NCI-H128 (cell line): ENCODE results near the gene TBKBP1.
"Not testable (repeated sequence)": the region's sequence is repeated elsewhere in the genome, so short reads cannot be mapped to it uniquely, and the experiment has no call there.

Experiments
- DNase-seq: peaks from one replicate; lab custom pipeline; 2025; ENCODE audit not compliant: unreplicated experiment; lab: John Stamatoyannopoulos, UW

The TBKBP1 gene

DNA sequence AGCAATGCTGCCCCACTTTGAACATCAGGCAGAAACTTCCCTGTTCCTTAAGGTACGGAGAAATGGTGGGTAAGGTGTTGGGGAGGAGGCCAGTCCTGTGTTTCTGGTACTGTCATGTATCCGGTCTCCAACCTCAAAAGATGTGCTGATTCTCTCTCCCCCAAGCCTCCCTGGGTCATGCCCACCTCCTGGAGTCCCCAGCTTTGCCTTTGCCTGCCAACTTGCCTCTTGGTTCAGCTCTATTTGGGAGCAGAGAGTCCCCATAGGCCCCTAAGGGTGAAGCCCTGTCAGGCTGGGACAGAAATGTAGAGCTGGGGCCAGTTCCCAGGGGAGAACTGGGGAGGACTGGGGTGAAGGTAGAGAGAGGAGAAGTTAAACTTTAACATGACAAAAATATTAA lies 37.4 kb downstream of the TBKBP1 start:
- no peak for DNase-seq

DNA sequence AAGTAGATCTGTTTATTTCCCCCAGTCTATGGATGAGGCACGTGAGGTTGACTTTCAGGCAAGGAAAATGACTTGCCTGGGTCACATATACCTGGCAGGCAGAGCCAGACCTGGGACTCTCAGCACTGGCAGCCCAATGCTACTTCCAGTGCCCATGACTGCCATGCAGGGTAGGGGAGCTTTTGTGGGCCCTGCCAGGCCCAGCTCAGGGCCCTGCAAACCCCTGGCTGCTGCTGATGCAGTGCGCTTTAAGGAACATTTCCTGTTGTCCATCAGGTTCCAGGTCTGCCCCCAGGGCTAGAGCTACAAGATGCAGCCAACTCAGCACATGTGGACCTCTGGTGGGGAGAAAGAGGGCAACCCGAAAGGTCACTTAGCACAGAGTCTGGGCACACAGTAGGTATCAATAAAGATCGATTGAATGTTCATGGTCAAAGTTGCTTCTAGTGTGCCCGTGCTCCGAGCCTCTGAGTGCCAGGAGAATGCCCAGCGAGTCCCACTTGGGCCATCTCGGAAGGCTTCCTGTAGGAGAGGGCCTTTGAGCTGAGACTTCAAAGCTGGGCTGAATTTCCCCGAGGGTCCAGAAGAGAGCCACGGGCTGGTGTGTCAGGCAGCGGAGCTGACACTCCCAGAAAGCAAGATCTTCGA lies 38.6 kb downstream of the TBKBP1 start:
- DNase-seq = no peak

DNA sequence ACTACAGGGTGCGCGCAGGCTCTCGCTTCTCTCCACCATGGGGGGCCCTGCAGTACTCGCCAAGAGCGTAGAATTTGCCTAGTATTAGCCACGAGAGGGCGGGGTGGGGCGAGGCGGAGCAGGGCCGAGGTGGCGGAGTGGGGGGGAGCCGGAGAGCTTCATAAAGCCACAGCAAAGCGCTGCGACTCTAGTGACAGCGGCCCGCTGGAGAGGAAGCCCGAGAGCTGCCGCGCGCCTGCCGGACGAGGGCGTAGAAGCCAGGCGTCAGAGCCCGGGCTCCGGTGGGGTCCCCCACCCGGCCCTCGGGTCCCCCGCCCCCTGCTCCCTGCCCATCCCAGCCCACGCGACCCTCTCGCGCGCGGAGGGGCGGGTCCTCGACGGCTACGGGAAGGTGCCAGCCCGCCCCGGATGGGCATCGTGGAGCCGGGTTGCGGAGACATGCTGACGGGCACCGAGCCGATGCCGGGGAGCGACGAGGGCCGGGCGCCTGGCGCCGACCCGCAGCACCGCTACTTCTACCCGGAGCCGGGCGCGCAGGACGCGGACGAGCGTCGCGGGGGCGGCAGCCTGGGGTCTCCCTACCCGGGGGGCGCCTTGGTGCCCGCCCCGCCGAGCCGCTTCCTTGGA lies 39.2 kb downstream of the TBKBP1 start, which contains the start of gene TBX21:
TSS of gene TBX21 (plus strand) at position 190 of the 627 bp plus-strand sequence. CDS start at position 409, 219 bp downstream.
- DNase-seq = no peak

DNA sequence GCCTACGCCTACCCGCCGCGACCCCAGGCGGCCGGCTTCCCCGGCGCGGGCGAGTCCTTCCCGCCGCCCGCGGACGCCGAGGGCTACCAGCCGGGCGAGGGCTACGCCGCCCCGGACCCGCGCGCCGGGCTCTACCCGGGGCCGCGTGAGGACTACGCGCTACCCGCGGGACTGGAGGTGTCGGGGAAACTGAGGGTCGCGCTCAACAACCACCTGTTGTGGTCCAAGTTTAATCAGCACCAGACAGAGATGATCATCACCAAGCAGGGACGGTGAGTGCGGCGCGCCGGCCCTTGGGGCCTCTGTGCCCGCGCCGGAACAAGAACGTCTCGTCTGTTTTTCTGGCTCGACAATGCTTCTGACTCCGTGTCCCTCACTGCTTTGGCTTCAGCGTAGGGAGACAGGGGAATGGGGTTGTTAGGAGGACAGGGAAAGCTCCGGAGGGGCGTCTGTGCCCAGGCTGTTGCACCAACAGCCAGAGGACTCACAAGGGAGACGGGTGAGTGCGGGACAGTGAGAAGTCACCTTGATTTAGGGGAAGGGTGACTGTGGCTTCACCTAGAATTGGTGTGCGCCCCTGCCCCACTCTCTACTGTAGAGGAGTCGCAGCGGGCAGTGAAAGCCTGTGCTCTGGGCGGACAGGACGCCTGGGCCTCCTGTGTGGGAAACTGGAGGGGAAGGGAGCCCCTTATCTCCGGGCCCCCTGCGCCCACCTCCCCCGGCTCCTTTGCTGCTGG lies 39.9 kb downstream of the TBKBP1 start:
- no peak for DNase-seq

DNA sequence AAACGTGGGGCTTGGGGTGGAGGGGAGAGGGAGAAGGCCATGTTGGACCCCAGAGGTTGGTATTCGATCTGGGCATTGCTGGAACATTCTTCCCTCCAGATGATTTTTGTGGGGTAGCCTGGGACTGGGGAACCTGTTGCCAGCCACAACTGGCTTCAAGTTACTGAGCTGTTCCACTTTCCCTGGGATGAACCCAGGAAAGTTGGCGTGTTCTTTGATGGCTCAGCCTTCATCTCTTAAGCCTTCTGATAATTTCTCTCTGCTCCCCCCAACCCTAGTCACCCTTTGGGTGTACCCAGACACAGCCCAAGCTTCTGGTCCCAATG lies 41.1 kb downstream of the TBKBP1 start:
- DNase-seq = no peak

DNA sequence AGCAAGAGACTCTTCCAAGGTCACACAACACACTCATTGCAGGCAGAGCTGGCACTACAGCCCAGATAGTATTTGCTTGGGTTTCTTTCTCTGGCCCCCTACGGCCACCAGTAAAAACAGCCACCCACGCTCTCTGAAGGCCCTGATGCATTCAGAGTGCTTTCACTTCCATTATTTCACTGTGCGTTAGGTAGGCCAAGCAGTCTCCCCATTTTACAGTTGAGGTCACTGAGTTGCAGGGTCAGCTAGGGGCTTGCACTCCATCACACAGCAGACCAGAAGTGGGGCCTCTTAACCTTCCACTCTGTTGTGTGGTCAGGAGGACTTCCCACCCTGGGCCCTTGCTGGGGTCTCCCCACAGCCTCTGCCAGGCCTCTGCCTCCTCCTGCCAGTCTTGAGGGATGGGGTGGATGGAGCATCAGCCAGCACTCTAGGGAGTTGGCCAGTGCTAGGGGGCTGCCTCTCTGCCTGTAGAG lies 41.6 kb downstream of the TBKBP1 start:
- no peak for DNase-seq

DNA sequence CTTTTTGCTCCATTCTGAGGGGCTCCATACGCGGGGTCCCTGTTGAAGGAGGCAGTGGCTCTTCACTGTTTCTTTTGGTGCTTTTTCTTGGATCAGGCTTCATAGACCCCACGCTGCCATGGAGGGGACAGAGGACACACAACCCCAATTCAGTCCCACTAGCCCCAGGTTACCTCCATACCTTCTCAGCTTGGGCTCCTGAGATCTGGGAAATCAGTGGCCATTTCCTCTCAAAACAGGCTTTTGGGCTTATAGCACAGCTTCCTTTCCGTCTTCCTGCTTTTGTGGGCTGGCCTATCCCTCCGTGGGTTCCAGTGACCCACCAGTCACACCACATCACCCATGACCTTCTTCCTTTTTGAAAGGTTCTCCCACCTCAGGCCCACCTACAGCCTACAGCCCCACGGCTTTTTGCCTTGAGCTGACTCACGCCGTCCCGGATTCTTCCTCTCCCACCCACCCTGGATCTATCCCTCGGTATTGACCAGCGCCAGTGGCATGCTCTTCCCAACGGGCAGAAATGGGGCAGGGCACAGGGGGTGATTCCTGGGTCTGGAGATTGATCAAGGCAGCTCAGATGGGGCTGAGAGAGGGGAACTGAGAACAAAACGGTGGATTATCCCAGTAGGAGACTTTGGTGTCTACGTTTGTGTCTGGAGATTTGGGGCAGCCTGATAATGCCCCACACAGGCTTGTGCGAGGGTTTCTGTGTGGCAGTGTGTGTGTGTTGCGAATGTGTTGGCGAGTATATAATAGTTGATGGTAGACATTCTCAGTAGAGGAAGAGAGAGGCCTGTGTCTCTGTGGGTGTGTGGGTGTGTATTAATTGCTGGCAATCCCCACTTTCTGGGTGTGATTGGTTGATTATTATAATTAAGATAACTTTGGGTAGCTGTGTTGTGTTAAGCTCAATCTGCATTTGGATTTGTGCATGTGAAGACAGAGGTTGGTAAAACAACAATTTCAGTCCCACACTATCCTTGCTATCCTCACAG lies 42.8 kb downstream of the TBKBP1 start:
- DNase-seq = no peak

DNA sequence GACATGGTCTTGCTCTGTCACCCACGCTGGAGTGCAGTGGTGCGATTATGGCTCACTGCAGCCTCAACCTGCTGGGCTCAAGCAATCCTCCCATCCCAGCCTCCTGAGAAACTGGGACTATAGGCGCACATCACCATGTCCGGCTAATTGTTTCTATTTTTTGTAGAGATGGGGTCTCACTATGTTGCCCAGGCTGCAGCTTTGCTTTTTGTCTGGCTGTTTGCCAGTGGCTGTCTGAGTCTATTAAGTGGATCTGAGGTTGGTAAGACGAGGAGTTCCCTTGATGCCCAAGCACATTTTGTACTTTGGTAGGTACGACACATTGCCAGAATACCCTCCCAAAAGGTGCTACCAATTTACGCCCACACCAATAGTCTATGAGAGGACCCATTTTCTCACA lies 44.2 kb downstream of the TBKBP1 start:
- DNase-seq = no peak

DNA sequence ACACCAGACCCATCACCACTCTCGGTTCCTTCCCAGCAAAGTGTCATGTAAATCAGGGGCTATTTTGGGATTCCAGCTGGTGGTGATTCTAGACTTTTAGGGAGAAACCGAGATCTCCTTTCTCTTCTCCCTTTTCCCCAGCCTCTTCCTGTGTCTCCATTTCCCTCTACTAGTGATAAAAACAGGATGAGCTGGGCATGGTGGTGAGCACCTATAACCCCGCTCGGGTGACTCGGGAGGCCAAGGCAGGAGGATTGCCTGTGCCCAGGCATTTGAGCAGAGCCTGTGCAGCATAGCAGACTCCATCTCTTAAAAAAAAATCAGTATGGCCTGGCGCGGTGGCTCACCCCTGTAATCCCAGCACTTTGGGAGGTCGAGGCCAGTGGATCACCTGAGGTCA lies 45.2 kb downstream of the TBKBP1 start:
- no peak for DNase-seq

DNA sequence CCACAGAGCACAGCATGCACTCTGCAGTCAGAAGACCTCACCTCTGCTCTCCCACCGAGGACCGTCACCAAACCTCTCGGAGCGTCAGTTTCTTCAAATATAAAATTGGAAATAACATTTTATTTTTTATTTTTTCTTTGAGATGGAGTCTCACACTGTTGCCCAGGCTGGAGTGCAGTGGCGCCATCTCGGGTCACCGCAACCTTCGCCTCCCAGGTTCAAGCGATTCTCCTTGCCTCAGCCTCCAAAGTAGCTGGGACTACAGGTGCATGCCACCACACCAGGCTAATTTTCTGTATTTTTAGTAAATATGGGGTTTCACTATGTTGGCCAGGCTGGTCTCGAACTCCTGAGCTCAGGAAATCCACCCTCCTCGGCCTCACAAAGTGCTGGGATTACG lies 46.0 kb downstream of the TBKBP1 start:
- not testable (repeated sequence) for DNase-seq

DNA sequence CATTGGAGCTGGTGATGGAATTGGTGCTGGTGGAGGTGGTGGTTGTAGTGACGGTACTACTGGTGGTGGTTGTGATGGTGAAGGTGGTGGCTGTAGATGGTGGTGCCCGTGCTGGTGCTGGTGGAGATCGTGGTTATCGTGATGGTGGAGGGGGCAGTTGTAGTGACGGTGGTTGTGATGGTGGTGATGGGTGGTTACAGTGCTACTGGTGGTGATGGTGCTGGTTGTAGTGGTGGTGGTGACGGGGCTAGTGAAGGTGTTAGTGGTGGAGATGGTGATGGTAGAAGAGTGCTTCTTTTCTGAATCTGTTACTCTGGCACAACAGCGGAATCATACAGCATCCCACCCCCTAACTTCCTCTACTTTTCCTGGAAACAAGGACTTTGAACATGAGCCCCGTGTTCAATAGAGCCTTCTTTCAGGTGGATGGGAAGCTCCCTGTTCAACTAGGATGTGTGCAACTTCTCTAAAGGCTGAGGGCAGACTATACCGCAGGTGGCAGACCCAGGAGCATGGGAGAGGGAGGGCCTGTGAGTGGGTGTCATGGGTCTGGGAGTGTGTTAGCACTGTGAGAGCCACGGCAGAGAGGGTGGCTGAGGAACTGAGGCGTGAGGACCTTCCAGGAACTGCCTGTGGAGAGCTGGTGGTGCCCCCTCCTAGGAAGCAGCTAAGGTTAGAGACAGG lies 47.3 kb downstream of the TBKBP1 start:
- DNase-seq = no peak

DNA sequence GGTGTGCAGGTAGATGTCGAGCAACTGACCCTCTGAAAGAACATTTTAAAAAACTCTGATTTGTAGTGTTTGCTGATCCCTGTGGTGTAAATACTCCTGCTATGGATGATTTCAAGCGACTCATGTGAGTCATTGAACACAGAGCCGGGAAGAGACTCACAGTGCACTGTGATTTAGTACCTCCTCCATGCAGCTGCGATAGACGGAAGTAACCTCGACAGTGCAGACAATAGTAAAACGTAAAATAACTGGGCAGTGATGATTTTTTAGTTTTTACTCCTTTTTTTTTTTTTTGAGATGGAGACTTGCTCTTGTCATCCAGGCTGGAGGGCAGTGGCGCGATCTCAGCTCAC lies 47.8 kb downstream of the TBKBP1 start:
- no peak for DNase-seq

DNA sequence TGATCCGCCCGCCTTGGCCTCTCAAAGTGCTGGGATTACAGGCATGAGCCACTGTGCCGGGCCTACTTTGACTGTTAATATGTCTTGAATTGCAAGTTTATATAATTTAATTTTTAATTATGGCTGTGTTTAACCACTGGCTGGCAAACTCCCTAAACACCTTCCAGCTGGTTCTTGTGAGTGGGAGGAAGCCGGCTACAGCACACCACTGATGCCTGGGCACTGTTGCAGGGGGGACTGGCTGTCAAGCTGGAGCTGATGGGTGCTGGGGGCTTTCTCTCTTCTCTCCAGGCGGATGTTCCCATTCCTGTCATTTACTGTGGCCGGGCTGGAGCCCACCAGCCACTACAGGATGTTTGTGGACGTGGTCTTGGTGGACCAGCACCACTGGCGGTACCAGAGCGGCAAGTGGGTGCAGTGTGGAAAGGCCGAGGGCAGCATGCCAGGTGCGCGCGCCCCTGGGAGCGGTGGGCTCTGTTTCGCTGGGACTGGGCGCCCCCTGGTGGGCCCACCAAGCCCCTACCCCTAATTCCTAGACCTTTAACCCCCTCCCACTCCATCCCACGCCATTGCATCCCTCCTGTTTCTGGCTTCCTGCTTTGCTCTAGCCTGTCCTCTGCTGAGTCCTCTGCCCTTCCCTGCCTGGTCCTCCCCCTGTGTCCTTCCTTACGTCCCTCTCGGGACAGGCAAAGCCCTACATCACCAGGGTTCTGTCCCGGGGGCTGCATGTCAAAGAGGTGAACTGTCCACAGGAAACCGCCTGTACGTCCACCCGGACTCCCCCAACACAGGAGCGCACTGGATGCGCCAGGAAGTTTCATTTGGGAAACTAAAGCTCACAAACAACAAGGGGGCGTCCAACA lies 48.6 kb downstream of the TBKBP1 start:
- no peak for DNase-seq

DNA sequence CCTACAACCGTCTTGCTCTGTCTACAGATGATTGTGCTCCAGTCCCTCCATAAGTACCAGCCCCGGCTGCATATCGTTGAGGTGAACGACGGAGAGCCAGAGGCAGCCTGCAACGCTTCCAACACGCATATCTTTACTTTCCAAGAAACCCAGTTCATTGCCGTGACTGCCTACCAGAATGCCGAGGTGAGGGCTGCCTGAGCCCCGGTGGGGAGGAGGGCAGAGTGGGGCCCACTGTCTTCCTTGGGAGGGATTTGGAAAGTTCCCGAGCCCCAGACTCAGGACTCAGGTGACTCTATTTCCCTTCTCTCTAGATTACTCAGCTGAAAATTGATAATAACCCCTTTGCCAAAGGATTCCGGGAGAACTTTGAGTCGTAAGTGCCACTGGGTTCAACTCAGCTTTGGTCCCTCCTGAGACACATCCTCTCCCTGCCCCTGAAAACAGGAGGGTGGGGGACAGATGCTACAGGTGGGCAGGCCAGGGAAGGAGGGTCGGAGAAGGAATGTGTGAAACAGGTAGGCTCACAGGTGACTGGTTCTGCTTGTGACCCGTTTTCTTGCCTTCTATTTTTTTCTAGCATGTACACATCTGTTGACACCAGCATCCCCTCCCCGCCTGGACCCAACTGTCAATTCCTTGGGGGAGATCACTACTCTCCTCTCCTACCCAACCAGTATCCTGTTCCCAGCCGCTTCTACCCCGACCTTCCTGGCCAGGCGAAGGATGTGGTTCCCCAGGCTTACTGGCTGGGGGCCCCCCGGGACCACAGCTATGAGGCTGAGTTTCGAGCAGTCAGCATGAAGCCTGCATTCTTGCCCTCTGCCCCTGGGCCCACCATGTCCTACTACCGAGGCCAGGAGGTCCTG lies 50.4 kb downstream of the TBKBP1 start:
- DNase-seq = no peak

DNA sequence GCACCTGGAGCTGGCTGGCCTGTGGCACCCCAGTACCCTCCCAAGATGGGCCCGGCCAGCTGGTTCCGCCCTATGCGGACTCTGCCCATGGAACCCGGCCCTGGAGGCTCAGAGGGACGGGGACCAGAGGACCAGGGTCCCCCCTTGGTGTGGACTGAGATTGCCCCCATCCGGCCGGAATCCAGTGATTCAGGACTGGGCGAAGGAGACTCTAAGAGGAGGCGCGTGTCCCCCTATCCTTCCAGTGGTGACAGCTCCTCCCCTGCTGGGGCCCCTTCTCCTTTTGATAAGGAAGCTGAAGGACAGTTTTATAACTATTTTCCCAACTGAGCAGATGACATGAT lies 51.0 kb downstream of the TBKBP1 start:
- DNase-seq = no peak

DNA sequence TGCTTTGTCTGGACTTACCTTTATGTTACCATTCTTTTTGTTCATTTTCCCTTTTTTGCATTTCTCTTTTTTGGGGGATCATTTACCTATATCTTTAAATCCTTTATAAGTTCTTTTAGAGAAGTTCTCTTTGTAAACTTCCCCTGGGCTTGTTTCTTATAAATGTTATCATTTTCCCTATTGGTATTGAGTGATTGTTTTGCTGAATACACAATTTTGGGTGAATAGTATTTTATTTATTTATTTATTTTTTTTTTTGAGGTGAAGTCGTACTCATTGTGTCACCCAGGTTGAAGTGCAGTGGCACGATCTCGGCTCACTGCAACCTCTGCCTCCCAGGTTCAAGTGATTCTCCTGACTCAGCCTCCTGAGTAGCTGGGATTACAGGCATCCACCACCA lies 57.5 kb downstream of the TBKBP1 start:
- DNase-seq = no peak

DNA sequence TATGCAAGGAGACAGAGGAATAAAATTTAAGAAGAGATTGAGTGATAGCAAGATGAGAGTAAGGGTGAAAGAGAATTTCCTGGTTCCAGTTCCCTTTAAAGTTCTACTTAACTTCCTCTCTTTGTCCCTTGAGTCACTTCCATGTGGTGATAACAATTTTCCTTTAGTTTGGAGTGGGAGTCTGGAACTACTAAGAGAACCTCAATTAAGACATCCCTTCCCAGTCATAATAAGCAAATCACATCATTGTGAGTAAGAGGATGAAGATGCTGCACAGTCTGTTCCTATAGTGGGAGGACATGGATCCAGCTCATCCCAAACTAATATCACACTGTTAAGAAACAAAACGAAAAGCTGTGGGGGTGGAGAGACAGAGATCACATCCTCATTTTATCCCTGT lies 63.4 kb downstream of the TBKBP1 start:
- DNase-seq = no peak

DNA sequence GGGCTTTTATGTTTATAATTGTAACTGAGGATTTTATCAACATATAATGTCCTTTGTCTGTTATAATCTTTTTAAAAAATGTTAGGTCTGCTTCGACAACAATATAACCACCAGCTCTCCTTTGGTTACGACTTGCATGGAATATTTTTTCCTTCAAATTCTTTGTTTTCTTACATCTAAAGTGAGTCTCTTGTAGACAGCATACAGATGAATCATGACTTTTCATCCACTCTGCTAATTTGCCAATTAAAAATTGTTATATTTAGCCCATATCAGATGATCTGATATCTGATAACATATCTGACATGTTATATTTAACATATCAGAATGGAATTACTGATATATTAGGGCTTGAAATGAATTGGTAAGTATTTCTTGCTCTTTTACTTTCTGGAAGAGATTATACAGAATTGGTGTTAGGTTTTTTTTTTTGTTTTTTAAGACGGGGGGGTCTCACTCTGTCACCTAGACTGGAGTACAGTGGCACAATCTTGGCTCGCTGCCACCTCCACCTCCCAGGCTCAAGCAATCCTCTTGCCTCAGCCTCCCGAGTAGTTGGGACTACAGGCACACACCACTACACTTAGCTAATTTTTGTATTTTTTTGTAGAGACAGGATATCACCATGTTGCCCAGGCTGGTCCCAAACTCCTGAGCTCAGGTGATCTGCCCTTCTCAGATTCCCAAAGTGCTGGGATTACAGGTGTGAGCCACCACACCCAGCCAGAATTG lies 66.6 kb downstream of the TBKBP1 start:
- DNase-seq = no peak
